GM21737 (cell line): Measurements from ENCODE around the gene HES2.
"Not testable (repeated sequence)": the region's sequence is repeated elsewhere in the genome, so short reads cannot be mapped to it uniquely, and the experiment has no call there.

Source experiments
- ATAC-seq: cut with Tn5 transposase; IDR thresholded peaks from one replicate; pipeline ENCODE4 v1.9.1; 2021; ENCODE audit warnings: mild to moderate bottlenecking, moderate library complexity; ENCODE audit not compliant: unreplicated experiment

Gene HES2

GRCh38 chr1:6391951-6392808 is 27.5 kb downstream of the HES2 start:
- no peak for ATAC-seq

DNA sequence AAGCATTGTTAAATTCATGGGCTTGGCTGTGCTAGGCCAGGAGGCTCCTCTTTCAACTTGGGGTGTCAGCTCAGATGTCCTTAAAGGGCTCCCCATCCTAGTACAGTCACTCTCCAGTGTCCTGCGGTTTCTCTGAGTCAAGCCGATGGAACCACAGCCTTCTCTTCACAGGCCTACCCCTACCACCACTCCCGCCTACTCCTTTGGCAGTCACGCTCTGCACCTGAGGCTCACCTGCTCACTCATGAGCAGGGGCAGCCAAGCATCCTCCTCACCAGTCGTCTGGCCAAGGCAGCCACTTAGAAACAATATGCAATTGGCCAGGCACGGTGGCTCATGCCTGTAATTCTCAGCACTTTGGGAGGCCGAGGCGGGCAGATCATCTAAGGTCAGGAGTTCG is 29.7 kb downstream of the HES2 start:
- no peak for ATAC-seq

GRCh38 chr1:6386371-6386949 is 33.3 kb downstream of the HES2 start:
- no peak for ATAC-seq

DNA sequence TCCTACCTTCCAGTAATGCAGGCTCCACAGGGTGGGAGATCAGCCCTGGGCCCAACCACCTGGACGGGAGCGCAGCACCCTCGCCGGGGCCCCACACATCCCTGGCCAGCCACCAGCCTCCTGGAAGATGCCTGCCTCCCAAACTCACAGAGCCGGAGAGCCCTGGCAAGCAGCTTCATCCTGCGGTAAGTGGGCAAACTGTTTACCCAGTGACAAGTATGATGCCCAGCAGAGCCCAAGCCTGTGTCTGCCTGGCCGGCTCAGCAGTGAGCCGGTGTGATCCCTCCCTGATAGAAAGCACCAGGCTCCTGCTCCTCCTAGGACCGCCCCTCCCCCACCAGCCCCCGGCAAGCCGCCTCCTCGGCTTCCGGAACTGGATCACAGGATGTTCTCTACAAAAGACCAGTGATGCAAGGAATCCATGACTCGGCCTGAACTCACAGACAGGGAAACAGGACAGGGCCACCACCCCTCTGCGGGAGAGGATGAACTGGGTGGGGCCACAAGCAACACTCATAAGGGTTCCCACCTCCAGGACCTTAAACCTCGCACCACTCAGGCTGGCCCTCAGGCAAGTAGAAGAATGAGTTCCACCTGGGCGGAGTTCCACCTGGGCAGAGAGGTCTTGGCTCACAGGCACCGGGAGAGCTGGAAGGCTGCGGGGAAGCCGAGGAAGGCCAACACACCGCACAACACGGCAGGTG is 34.1 kb downstream of the HES2 start:
- ATAC-seq = no peak

GRCh38 chr1:6384962-6385361 is 34.8 kb downstream of the HES2 start:
- ATAC-seq = no peak

DNA sequence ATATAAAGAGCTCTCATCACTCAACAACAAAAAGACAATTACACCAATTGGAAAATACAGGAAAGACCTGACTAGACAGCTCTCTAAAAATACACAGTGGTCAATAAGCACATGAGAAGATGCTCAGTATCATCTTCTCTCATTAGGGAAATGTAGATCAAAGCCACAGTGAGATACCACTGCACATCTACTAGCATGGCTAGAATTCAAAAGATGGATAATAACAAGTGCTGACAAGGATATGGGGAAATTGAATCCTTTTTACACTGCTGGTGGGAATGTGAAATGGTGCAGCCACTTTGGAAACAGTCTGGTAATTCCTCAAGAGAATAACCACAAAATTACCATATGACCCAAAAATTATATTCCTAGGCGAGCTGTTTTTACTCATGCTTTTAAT is 35.6 kb downstream of the HES2 start:
- no peak for ATAC-seq

DNA sequence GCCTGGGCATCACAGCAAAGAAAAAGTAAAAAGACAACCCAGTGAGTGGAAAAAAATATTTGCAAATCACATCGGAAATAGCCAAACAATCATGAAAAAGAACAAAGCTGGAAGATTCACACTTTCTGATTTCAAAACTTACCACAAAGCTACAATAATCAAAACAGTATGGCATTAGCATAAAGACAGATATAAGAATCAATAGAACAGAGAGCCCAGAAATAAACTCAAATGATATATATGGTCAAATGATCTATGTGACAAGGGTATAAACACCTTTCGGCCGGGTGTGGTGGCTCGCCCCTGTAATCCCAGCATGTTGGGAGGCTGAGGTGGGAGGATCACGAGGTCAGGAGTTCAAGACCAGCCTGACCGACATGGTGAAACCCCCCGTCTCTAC is 39.7 kb downstream of the HES2 start:
- no peak for ATAC-seq

- ATAC-seq = no peak
These were observed 41.5 kb downstream of the HES2 start for GRCh38 chr1:6378096-6378746.

GRCh38 chr1:6373961-6374720 is 45.6 kb downstream of the HES2 start:
- no peak for ATAC-seq

DNA sequence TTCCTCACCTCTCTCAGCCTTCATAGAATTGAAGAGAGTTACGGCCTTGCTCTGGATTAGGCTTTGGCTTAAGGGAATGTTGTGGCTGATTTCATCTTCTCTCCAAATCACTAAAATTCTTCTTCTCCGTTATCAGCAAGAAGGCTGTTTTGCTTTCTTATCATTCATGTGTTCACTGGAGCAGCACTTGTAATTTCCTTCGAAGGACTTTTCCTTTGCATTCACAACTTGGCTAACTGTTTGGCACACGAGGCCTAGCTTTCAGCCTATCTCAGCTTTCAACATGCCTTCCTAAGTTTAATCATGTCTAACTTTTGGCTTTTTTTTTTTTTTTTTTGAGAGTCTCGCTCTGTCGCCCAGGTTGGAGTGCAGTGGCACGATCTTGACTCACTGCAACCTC is 47.5 kb downstream of the HES2 start:
- ATAC-seq = not testable (repeated sequence)

- no peak for ATAC-seq
These were observed 49.7 kb downstream of the HES2 start for GRCh38 chr1:6370006-6370405.

- no peak for ATAC-seq
These were observed 52.2 kb downstream of the HES2 start for GRCh38 chr1:6367381-6368012.

- no peak for ATAC-seq
These were observed 54.7 kb downstream of the HES2 start for GRCh38 chr1:6365047-6365446.

- not testable (repeated sequence) for ATAC-seq
These were observed 56.4 kb downstream of the HES2 start for GRCh38 chr1:6363085-6363884.
